ENCODE results near the gene FBP1.

DNA sequence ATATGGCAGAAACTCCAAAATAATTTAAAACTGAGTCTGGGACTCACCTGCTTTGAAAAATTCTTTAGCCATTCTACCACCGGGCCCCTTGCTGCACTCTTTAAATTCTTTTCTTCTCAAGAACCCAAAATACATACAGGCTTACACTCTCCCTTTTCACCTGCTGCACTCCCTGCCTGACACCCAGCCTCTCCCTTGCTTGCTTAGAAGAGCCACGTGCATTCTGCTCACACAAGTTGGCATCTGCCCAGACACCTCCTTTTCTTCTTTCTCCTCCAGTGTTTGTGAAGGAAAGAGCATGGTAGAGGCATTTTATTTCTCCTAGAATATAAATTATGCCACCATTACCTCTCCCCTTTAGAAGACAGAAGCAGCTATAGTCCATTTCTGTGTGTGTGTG lies 48.1 kb upstream of the FBP1 start:
- TF ChIP-seq POLR2AphosphoS5 (IDR thresholded peaks at IDR 0.05; ENCODE audit: low read depth, low read length) (no peak), TAF1 (IDR thresholded peaks at IDR 0.05; ENCODE audit: borderline replicate concordance, insufficient read depth, low read length) (no peak)
